GM12874 (cell line): ENCODE data around the gene CDC42EP3.

Experiments
- TF ChIP-seq, protein P1 (sequence below): IDR thresholded peaks from 2 replicates; pipeline ENCODE4 v1.5.1; 2011; ENCODE audit warnings: low read depth, mild to moderate bottlenecking, control low read depth, low read length, moderate library complexity; ENCODE audit not compliant: insufficient read depth

The CDC42EP3 gene

GRCh38 chr2:37627710-37628109 is 43.7 kb downstream of the CDC42EP3 start:
- TF ChIP-seq, protein P1, sequence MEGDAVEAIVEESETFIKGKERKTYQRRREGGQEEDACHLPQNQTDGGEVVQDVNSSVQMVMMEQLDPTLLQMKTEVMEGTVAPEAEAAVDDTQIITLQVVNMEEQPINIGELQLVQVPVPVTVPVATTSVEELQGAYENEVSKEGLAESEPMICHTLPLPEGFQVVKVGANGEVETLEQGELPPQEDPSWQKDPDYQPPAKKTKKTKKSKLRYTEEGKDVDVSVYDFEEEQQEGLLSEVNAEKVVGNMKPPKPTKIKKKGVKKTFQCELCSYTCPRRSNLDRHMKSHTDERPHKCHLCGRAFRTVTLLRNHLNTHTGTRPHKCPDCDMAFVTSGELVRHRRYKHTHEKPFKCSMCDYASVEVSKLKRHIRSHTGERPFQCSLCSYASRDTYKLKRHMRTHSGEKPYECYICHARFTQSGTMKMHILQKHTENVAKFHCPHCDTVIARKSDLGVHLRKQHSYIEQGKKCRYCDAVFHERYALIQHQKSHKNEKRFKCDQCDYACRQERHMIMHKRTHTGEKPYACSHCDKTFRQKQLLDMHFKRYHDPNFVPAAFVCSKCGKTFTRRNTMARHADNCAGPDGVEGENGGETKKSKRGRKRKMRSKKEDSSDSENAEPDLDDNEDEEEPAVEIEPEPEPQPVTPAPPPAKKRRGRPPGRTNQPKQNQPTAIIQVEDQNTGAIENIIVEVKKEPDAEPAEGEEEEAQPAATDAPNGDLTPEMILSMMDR, result no peak

GRCh38 chr2:37625796-37626571 is 45.5 kb downstream of the CDC42EP3 start:
- TF ChIP-seq, protein P1, result no peak

- TF ChIP-seq, protein P1, result no peak
These were observed 46.3 kb downstream of the CDC42EP3 start for GRCh38 chr2:37625156-37625555.

GRCh38 chr2:37623971-37624900 is 47.2 kb downstream of the CDC42EP3 start:
- TF ChIP-seq, protein P1, result no peak

GRCh38 chr2:37623406-37623805 is 48.0 kb downstream of the CDC42EP3 start:
- TF ChIP-seq, protein P1, result no peak

DNA sequence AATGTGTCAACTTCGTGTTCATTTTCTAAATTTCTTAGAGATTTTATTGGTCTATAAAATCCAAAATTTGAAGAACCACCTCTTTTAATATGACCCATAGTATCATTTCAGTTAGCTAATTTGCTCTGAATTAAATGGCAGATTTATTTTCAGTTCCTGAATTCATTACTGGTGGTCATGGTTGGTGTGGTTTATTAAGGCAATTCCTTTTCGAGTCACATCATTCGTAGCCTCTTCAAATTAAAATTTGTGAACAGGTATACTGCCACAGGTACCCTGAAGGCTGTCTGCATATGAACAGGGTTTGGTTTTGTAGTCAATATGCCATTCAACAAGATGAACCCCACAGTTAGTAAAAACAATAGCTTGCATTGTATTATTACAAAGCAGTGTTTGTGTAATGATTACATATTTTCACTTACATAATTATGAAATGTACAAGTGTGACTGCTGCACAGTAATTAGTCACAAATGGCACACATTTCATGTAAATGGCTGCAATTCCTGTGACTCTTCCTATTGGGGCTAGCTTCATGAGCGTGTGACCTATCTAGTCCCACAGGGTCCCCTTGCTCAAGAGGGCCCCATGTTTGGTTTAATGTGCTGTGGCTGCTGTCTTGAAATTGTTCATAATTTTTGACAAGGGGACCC is 48.9 kb downstream of the CDC42EP3 start:
- TF ChIP-seq, protein P1, result no peak

DNA sequence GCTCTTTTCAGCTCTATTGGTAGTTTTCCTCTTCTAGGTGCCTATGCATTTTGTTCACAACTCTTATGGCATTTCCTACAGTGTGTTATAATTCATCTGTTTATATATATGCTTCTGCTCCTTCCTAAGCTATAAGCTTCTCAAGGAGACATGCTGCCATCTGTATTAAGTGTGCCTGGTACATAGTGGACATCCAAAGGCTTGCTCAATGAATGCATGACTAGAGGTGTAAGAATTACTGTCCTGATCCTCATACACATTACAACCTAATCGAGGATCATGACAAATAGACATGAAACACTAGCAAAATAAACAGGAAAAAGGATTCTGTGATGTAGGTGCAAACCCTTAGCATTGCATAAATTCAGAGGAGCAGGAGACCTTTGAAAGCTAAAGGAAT is 50.2 kb downstream of the CDC42EP3 start:
- TF ChIP-seq, protein P1, result no peak
